Hepatocyte (in vitro differentiated cells): ENCODE measurements around the gene ACADVL. TPM values are rescaled to one million over a fixed set of nuclear protein-coding genes. Genes with fewer than 3 reads are reported as not detected.

Experiments
- DNase-seq: peaks from one replicate; pipeline ENCODE4 v3.0.0-alpha.2; 2016; ENCODE audit warnings: low spot score
- H2AFZ ChIP-seq: fragments of 200-600 bp; sonication (generic); 2 replicates; pipeline ENCODE4 v1.6.0; 2016; ENCODE audit warnings: antibody characterized with exemption, mild to moderate bottlenecking
- H3K27ac ChIP-seq: fragments of 200-600 bp; sonication (generic); 2 replicates; pipeline ENCODE4 v1.5.1; 2016; ENCODE audit warnings: mild to moderate bottlenecking
- H3K27me3 ChIP-seq: fragments of 200-600 bp; sonication (generic); 2 replicates; pipeline ENCODE4 v1.6.1; 2016
- H3K36me3 ChIP-seq: fragments of 200-600 bp; sonication (generic); replicated peaks from 2 replicates; pipeline ENCODE4 v1.5.1; 2016; ENCODE audit warnings: low read depth; ENCODE audit not compliant: insufficient read depth
- H3K4me1 ChIP-seq: fragments of 200-600 bp; sonication (generic); 2 replicates; pipeline ENCODE4 v1.5.1; 2016; ENCODE audit warnings: mild to moderate bottlenecking, moderate library complexity; ENCODE audit not compliant: insufficient read depth
- H3K4me2 ChIP-seq: fragments of 200-600 bp; sonication (generic); 2 replicates; pipeline ENCODE4 v1.6.0; 2016
- H3K4me3 ChIP-seq: fragments of 200-600 bp; sonication (generic); 2 replicates; pipeline ENCODE4 v1.5.1; 2016; ENCODE audit warnings: mild to moderate bottlenecking
- H3K79me2 ChIP-seq: fragments of 200-600 bp; sonication (generic); 2 replicates; pipeline ENCODE4 v1.6.0; 2017; ENCODE audit warnings: mild to moderate bottlenecking
- H3K9me2 ChIP-seq: fragments of 200-600 bp; sonication (generic); replicated peaks from 2 replicates; pipeline ENCODE4 v1.6.0; 2017; ENCODE audit warnings: mild to moderate bottlenecking; ENCODE audit not compliant: insufficient read depth
- H3K9me3 ChIP-seq: fragments of 200-600 bp; sonication (generic); 2 replicates; pipeline ENCODE4 v1.5.1; 2016; ENCODE audit warnings: low read depth, mild to moderate bottlenecking
- H4K20me1 ChIP-seq: fragments of 200-600 bp; sonication (generic); 2 replicates; pipeline ENCODE4 v1.6.0; 2016; ENCODE audit warnings: mild to moderate bottlenecking; ENCODE audit not compliant: insufficient read depth, poor library complexity, severe bottlenecking
- EZH2 ChIP-seq: fragments of 200-600 bp; sonication (generic); IDR thresholded peaks from 2 replicates; pipeline ENCODE4 v1.6.1; 2016; ENCODE audit warnings: antibody characterized with exemption, mild to moderate bottlenecking, borderline replicate concordance
- EZH2phosphoT487 ChIP-seq: fragments of 200-600 bp; sonication (generic); IDR thresholded peaks from one replicate; pipeline ENCODE4 v1.6.1; 2018; ENCODE audit warnings: antibody characterized with exemption, mild to moderate bottlenecking, low read depth, moderate library complexity; ENCODE audit not compliant: unreplicated experiment, severe bottlenecking
- WGBS: methylation state at CpG from one replicate; pipeline ENCODE4 v1.1.6; 2016; ENCODE audit warnings: low lambda C conversion rate; ENCODE audit errors: missing lambda C conversion rate; 5-methylcytosine and 5-hydroxymethylcytosine counted together
- polyA plus RNA-seq: library from polyadenylated mRNA; unstranded; fragments of >200 nt; fragmentation: Nextera tagmentation; extraction: Ambion mirVana; gene quantifications from 2 replicates; pipeline ENCODE4 v1.2.1, GENCODE V29; 2016
- total RNA-seq: library from RNA; depleted of rRNA; stranded (reverse); fragments of >200 nt; gene quantifications from 2 replicates; pipeline ENCODE4 v1.2.3, GENCODE V29; 2014
- TF ChIP-seq, protein P1 (sequence below): fragments of 200-600 bp; sonication (generic); IDR thresholded peaks from 2 replicates; pipeline ENCODE4 v1.5.1; 2016; ENCODE audit warnings: antibody characterized with exemption, mild to moderate bottlenecking; ENCODE audit not compliant: poor library complexity

The ACADVL gene
- total and polyA plus RNA-seq, 2 experiments from 2014 or later, result 469 to 1,250 TPM

DNA sequence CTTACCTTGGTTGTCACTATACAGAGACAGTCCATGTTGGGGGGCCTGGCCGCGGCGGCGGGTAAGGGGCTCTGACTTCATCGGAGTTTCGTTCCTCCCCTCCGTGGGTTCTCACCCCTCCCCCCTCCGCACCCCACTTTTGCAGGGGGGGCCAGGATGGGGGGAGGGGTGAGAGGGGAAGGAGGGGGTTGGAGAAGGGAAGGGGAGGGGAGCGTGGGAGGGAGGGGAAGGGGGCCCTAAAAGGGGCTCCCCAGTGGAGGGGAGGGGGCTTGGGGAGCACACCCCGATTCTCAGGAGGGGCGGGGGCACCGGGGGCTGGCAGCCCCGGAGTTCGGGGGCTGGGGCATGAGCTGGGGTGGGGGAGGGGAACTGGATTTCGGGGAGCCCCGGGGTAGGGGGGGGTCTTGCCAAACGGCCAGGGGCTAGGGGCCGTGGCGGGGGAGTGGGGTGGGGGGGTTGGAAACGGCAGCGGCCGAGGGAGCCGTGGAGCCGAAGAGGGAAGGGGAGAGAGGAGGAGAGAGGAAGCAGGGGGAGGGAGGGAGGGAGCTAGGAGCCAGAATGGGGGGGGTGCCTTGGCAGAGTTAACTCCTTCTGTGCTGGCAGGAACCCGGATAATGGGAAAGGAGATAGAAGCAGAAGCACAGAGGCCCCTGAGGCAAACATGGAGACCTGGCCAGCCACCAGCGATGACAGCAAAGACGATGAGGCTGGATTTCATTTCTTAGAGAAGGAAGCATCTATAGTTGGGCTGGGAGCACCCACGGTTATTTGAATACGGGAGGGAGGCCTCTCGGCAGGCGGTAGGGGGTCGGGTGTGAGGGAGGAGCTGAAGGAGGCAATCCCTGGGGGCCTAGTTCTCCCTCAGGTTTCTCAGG is 2.4 kb upstream of the ACADVL start:
- peak overlapping the region; percentile 61 for H3K4me3 ChIP-seq
- H3K27me3 ChIP-seq, result no peaks in the 10 kb centered on the region
- peaks cover 53% of the 10 kb centered on the region for H3K79me2 ChIP-seq
- no peaks in the 10 kb centered on the region for H3K9me2 ChIP-seq
- peaks cover 42% of the 10 kb centered on the region for H3K4me1 ChIP-seq
- WGBS, result 3% methylated on average over 21 of the region's 32 CpGs
- H2AFZ ChIP-seq, result peak overlapping the region; percentile 51
- no peaks in the 10 kb centered on the region for H3K9me3 ChIP-seq
- H3K36me3 ChIP-seq, result no peaks in the 10 kb centered on the region
- peak; percentile 86 for DNase-seq
- TF ChIP-seq, protein P1, sequence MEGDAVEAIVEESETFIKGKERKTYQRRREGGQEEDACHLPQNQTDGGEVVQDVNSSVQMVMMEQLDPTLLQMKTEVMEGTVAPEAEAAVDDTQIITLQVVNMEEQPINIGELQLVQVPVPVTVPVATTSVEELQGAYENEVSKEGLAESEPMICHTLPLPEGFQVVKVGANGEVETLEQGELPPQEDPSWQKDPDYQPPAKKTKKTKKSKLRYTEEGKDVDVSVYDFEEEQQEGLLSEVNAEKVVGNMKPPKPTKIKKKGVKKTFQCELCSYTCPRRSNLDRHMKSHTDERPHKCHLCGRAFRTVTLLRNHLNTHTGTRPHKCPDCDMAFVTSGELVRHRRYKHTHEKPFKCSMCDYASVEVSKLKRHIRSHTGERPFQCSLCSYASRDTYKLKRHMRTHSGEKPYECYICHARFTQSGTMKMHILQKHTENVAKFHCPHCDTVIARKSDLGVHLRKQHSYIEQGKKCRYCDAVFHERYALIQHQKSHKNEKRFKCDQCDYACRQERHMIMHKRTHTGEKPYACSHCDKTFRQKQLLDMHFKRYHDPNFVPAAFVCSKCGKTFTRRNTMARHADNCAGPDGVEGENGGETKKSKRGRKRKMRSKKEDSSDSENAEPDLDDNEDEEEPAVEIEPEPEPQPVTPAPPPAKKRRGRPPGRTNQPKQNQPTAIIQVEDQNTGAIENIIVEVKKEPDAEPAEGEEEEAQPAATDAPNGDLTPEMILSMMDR, result no peak
- TF ChIP-seq EZH2 (no peak), EZH2phosphoT487 (no peak)
- peak overlapping the region; percentile 99 for H3K27ac ChIP-seq
- peak overlapping the region; percentile 80 for H3K4me2 ChIP-seq
- peaks cover 4% of the 10 kb centered on the region for H4K20me1 ChIP-seq

DNA sequence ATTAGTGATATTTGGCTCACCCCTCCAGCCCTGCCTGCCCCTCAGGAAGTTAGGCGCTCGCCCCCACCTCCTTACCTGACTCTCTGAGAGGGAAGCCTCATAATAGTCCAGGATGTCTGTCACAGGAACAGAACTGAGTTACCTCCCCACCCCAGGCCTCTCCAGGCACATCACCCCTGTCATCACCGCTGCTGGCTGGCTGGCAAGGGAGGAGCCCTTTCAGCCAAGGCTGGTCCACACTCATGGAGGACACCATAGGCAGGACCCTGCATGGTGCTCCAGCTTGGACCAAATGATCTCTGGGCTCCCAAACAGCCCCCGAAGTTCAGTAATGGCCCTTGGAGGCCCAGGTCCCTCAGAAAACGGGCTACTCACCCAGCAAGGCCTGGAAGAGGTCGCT is 1.6 kb upstream of the ACADVL start:
- H4K20me1 ChIP-seq, result no peaks in the 10 kb centered on the region
- WGBS, result 64% methylated on average over 6 of the region's 6 CpGs
- peak overlapping the region; percentile 80 for H3K4me2 ChIP-seq
- H3K9me3 ChIP-seq, result no peaks in the 10 kb centered on the region
- no peaks in the 10 kb centered on the region for H3K27me3 ChIP-seq
- no peaks in the 10 kb centered on the region for H3K36me3 ChIP-seq
- H3K27ac ChIP-seq, result peak overlapping the region; percentile 99
- H3K4me3 ChIP-seq, result peak overlapping the region; percentile 61
- peaks cover 42% of the 10 kb centered on the region for H3K4me1 ChIP-seq
- no peaks in the 10 kb centered on the region for H3K9me2 ChIP-seq
- no peak for TF ChIP-seq EZH2
- TF ChIP-seq, protein P1, result no peak
- no peak for TF ChIP-seq EZH2phosphoT487
- no peak for DNase-seq
- peak overlapping the region; percentile 51 for H2AFZ ChIP-seq
- peaks cover 45% of the 10 kb centered on the region for H3K79me2 ChIP-seq

DNA sequence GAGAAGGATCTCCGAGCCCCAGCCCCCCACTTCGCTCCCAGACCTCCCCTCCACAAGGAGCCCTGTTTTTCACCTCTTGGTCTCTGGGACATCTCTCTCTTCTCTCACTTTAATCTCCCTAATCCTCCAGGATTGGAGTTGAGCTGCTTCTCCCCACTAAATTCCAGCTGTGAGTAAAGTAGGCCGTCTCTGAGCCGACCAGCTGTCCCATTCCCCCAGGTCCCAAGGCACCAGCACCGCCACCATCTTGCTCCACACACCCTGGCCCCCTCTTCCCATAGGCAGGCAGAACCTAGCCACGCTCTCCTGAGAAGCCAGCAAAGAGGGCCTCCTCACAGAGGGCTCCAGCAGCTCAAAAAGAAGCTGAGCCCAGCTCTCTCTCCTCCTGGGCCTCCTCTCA is 980 bp upstream of the ACADVL start:
- DNase-seq, result no peak
- no peaks in the 10 kb centered on the region for H3K9me2 ChIP-seq
- no peaks in the 10 kb centered on the region for H3K36me3 ChIP-seq
- TF ChIP-seq, protein P1, result no peak
- TF ChIP-seq EZH2phosphoT487, result no peak
- TF ChIP-seq EZH2, result no peak
- H3K4me1 ChIP-seq, result peaks cover 39% of the 10 kb centered on the region
- H2AFZ ChIP-seq, result no peak overlapping the region
- H3K9me3 ChIP-seq, result no peaks in the 10 kb centered on the region
- no peak overlapping the region for H3K4me3 ChIP-seq
- peaks cover 39% of the 10 kb centered on the region for H3K79me2 ChIP-seq
- peak overlapping the region; percentile 99 for H3K27ac ChIP-seq
- peak overlapping the region; percentile 80 for H3K4me2 ChIP-seq
- WGBS, result 39% methylated on average over 6 of the region's 6 CpGs
- no peaks in the 10 kb centered on the region for H3K27me3 ChIP-seq
- H4K20me1 ChIP-seq, result no peaks in the 10 kb centered on the region
